HG03520 (cell line): ENCODE measurements around the gene INPP5D.
"Not testable (repeated sequence)": the region's sequence is repeated elsewhere in the genome, so short reads cannot be mapped to it uniquely, and the experiment has no call there.

Source experiments
- ATAC-seq: cut with Tn5 transposase; IDR thresholded peaks from one replicate; pipeline ENCODE4 v1.9.1; 2021; ENCODE audit warnings: mild to moderate bottlenecking, moderate library complexity; ENCODE audit not compliant: unreplicated experiment

INPP5D gene

GRCh38 chr2:233089851-233090250 lies 29.7 kb downstream of the INPP5D start:
- ATAC-seq: no peak

- no peak for ATAC-seq
Observed at GRCh38 chr2:233090879-233091278, 30.7 kb downstream of the INPP5D start.

DNA sequence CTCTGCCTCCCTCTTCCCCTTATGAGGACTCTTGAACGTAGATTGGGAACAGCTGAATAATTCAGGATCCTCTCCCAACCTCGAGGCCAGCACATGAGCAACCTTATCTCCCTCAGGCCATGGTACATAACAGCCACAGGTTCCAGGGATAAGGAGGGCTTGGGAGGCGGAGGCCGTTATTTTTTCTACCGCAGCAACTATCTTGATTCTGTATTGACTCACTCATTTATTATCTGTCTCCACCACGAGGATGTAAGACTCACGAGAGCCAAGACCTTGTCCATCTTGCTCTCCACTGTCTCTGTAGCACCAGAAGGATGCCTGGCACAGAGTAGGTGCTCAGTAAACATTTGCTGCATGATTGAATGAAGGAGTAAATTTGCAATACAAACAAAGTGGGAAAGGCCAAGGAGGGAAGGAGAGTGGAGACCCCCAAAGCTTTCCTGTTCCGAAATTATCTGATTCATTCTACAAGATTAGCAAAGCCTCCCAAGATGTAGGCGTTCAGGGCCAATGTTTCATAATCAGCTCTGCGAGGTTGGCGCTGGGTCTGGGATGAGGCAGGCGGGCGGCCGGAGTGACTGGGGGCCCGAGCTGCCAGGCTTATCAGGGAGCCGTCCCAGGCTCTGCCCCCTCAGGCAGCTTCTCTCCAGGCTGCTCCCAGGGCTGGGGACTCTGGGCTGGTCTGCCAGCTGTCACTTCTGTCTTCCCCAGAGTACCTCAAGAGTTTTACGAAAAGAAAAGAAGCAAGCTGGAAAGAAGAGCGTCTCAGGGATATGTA lies 31.6 kb downstream of the INPP5D start:
- ATAC-seq: no peak

GRCh38 chr2:233092432-233093165 lies 32.5 kb downstream of the INPP5D start:
- no peak for ATAC-seq

DNA sequence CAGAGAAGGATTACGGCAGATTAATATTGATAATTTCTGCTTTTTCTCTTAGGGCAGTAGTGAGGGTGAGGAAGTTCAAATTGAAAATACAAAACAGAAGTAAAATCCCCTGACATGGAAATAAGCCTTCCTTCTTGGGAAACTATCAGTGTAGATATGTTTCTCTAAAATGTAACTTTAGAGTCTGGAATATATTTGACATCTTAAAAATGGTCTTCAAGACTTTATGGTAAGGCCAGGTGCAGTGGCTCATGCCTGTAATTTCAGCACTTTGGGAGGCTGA lies 33.0 kb downstream of the INPP5D start:
- ATAC-seq: no peak

DNA sequence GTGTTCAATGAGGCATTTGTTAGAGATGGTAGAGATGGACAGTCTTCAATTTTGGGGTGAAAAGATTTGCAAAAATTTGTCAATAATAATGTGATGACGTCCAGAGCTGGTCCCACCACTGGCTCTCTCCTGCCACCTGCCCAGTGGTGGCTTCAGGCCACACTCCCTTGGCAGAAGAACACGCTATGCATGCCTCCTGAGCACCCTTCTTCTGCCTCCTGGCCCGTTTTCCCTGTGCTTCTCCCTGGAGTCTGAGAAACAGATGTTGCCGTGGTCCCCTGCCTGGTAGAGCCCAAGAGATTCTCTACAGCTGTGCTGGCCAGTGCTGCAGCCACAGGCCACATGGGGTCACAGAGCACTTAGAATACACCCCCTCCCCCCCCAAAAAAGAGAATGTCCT lies 33.6 kb downstream of the INPP5D start:
- no peak for ATAC-seq

DNA sequence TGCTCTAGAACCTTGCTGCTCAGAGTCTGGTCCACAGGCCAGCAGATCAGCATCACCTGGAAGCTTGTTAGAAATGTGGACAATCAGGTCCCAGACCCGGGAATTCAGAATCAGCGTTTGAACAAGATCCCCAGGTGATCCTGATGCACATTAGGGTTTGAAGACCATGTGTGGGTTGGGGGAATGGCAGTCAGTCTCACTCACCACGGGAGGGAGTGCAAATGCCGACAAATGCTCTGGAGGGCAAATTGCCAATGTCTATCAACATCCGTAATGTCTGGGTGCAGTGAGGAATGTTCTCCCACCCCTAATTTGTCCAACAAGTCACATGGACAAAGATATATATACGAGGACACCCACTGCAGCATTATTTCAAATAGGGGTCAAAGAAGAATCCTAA lies 34.5 kb downstream of the INPP5D start:
- ATAC-seq: no peak

GRCh38 chr2:233096006-233096405 lies 35.9 kb downstream of the INPP5D start:
- no peak for ATAC-seq

DNA sequence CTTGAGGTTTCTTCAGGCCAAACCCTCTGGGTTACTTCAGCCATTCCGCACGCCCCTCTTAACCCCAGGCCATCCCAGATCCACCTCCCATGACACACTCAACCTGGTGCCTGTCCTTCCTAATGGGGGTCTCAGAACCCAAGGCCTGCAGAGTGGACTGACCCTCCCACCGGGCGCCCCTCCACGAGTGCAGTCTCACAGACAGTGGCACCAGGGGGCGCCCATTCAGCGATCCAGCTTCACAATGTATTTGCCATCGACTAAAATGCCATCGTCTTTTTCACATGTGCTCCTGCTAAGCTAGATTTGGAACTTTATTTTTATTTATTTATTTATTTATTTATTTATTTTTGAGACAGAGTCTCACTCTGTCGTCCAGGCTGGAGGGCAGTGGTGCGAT lies 38.5 kb downstream of the INPP5D start:
- ATAC-seq: no peak

- not testable (repeated sequence) for ATAC-seq
Observed at GRCh38 chr2:233099820-233100191, 39.7 kb downstream of the INPP5D start.

DNA sequence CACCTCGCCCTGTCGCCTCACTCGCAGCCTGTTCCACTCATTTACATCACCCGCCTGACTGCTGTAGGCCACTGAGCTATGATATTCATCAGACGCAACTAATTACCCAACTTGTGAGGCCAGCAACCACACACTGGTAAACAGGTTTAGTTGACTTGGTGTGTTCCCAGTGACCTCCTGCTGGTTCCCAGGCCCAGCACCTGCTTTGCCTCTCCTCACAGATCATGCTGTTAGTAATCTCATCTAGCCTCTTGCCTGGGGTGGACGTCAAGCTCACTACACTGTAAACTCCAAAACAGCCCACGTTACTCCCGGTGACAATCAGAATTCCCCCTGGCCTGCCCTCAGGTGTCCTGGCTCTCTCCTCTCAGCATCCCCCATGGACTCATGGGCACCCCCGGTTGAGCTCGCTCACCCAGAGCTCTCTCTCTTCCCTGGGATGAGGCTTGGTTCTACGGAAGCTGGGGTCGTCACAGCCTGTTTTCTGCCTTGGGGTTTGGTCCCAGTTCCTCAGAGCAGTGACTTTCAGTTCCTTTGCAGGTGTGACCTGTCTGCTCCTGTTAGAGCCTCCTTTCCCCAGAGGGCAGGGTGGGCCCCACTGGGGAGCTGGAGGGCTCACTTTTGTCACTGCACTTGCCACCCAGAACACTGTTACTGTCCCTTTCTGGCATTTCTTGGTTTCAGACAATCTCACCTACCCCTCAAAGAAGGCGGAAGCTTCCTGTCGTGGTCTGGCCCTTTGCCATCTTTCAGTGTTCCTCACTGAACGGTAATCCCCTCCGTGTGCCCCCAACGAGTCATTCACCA lies 40.3 kb downstream of the INPP5D start:
- peak; percentile 66 for ATAC-seq

- ATAC-seq: no peak
Observed at GRCh38 chr2:233101141-233101540, 41.0 kb downstream of the INPP5D start.

- ATAC-seq: no peak
Observed at GRCh38 chr2:233101816-233102215, 41.7 kb downstream of the INPP5D start.

- no peak for ATAC-seq
Observed at GRCh38 chr2:233105156-233105895, 45.2 kb downstream of the INPP5D start.

DNA sequence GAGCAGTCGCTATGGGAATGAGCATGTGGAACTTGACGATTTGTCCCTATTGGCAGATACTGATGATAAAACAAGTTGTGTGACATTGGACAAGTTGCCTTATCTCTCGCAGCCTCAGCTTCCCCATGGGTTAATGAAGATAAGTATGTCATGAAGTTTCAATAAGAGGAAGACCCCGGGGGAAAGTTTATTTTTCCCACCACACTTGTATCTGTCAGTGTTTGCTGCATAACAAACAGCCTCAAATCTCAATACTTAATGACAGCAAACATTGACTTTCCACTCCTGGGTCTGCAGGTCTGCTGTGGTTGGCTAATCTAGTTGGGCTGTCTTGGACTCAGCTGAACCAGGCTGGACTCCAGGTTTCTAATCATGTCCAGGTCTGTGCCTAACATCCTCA lies 45.8 kb downstream of the INPP5D start:
- ATAC-seq: no peak

- ATAC-seq: no peak
Observed at GRCh38 chr2:233107011-233107410, 46.9 kb downstream of the INPP5D start.

DNA sequence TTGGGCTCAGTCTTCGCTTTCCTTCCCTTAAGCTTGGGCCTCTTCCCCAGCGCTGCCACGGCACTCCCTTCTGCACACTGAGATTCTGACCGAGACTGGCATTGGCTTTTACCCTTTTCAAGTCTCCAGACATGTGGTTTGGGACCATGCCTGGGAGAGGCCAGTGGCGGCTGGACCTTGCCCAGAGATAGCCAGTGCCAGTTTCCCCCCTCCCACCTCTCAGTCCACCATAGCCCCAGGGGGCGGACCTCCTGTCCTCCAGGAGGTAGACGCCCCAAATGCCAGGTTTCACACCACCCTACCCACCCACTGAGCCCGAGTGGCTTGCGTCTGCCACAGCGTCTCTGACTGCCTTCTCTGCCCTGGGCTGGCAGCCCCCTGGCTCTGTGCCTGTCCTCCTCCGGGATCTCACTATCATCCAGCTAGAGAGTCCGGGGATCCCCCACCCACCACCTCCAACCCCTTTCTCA lies 47.7 kb downstream of the INPP5D start:
- ATAC-seq: no peak

GRCh38 chr2:233108611-233109490 lies 48.7 kb downstream of the INPP5D start:
- no peak for ATAC-seq

GRCh38 chr2:233111427-233111826 lies 51.3 kb downstream of the INPP5D start:
- ATAC-seq: no peak

DNA sequence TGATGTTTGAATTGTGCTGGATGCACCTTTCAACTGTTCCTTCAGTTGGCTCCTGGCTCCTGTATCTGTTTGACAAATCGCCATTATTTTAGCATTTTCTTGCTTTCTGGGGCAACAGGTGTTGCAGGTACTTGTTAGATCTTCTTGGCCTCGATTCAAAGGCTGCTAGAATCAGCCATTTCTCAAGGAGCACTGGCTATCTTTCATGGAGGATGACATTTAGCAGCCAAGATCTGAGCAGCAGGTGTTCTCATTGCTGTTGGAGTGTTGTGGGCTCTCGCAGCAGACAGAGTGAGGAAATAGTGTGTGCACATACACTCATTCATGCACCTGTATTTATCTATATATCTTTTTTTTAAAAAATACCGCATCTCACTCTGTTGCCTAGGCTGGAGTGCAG lies 52.2 kb downstream of the INPP5D start:
- ATAC-seq: no peak
